Measurements from ENCODE around the gene SYP.

SYP gene

GRCh38 chrX:49199906-49200771 is at the start of gene SYP:
SYP (minus strand) TSS chrX:49200193; CDS start chrX:49200186, 7 bp downstream.
- Mint-ChIP-seq H3K4me1 (peaks cover 20% of the 10 kb centered on the region), H3K27me3 (no peaks in the 10 kb centered on the region), H3K4me3 (peak within 1 kb of the TSS; percentile 70), H3K9me3 (no peaks in the 10 kb centered on the region), H3K27ac (peak within 1 kb of the TSS; percentile 47), H3K36me3 (peaks cover 6% of the 10 kb centered on the region)
- ATAC-seq (ENCODE audit: low read depth) (peak; percentile 97), DNase-seq (ENCODE audit: low spot score in 2 of 2) (peak; percentile 83 to 85)

DNA sequence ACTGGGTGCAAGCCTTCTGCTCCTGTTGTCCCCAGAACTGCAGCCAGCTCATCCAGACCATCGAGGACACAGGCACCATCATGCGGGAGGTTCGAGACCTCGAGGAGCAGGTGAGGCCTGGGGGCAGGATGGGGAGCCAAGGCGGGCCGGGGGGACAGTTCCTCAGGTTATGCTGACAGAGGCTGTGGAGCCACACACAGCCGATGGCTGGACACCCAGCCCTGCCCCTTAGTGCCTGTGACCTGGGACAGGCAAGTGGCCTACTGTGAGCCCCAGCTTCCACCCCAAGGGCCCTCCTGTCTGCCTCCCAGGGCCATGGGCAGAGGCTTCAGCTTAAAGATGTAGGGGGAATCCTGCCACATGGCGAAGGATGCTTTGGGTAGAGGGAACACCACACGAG is 49.6 kb upstream of the SYP start:
- Mint-ChIP-seq H3K9me3 (no peaks in the 10 kb centered on the region), H3K27ac (no peak overlapping the region), H3K27me3 (no peaks in the 10 kb centered on the region), H3K36me3 (peaks cover 21% of the 10 kb centered on the region), H3K4me3 (no peak overlapping the region), H3K4me1 (peaks cover 16% of the 10 kb centered on the region)
- no peak for ATAC-seq (ENCODE audit: low read depth)
- no peak for DNase-seq (ENCODE audit: low spot score in 2 of 2)

DNA sequence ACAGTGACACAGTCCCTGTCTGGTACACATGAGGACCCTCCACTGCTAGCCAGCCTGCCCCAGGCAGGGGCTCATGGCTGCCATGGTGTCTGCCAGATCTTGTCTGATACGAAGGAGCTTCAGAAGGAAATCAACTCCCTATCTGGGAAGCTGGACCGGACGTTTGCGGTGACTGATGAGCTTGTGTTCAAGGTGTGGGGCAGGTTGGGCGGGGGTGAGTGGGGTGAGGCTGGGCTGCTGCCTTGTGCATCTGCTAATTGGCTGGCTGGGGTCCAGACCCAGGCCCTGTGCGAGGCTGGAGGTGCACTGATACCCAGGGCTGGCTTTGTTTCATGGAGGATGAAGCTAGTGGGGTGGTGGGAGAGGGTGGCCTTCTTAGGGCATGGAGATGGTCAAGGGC is 49.1 kb upstream of the SYP start:
- no peak overlapping the region for H3K27ac Mint-ChIP-seq
- no peaks in the 10 kb centered on the region for H3K9me3 Mint-ChIP-seq
- H3K4me1 Mint-ChIP-seq: peaks cover 19% of the 10 kb centered on the region
- H3K36me3 Mint-ChIP-seq: peaks cover 25% of the 10 kb centered on the region
- no peaks in the 10 kb centered on the region for H3K27me3 Mint-ChIP-seq
- ATAC-seq (ENCODE audit: low read depth) (no peak), DNase-seq (ENCODE audit: low spot score in 2 of 2) (no peak)
- H3K4me3 Mint-ChIP-seq: no peak overlapping the region

- H3K27me3 Mint-ChIP-seq: no peaks in the 10 kb centered on the region
- no peak overlapping the region for H3K27ac Mint-ChIP-seq
- no peaks in the 10 kb centered on the region for H3K9me3 Mint-ChIP-seq
- DNase-seq (ENCODE audit: low spot score in 2 of 2): no peak
- H3K4me1 Mint-ChIP-seq: peaks cover 20% of the 10 kb centered on the region
- H3K4me3 Mint-ChIP-seq: no peak overlapping the region
- ATAC-seq (ENCODE audit: low read depth): no peak
- peaks cover 30% of the 10 kb centered on the region for H3K36me3 Mint-ChIP-seq
Measured at GRCh38 chrX:49247916-49248811, 48.2 kb upstream of the SYP start.

DNA sequence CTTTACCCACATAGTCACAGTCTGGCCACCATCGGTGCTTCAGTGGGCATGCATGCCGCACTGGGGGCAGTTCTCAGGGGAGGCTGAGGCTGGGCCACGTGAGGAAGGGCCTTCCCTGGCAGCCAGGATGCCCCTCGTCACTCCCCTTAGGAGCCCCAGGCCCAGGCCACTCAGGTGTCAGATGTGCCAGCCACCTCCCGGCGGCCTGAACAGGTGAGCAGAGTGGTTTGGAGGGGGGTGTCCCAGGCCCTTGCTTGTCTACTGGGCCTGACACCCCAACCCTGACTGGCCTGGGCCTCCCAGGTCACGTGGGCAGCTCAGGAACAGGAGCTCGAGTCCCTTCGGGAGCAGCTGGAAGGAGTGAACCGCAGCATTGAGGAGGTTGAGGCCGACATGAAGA is 47.4 kb upstream of the SYP start:
- Mint-ChIP-seq H3K36me3 (peaks cover 32% of the 10 kb centered on the region), H3K27me3 (no peaks in the 10 kb centered on the region), H3K27ac (no peak overlapping the region), H3K4me3 (no peak overlapping the region), H3K4me1 (peaks cover 17% of the 10 kb centered on the region), H3K9me3 (no peaks in the 10 kb centered on the region)
- ATAC-seq (ENCODE audit: low read depth) (no peak), DNase-seq (ENCODE audit: low spot score in 2 of 2) (no peak)

GRCh38 chrX:49246541-49246940 is 46.5 kb upstream of the SYP start:
- DNase-seq (ENCODE audit: low spot score in 2 of 2): no peak
- Mint-ChIP-seq H3K4me1 (peaks cover 11% of the 10 kb centered on the region), H3K4me3 (no peak overlapping the region), H3K9me3 (no peaks in the 10 kb centered on the region), H3K27me3 (no peaks in the 10 kb centered on the region), H3K27ac (no peak overlapping the region), H3K36me3 (peaks cover 31% of the 10 kb centered on the region)
- no peak for ATAC-seq (ENCODE audit: low read depth)

GRCh38 chrX:49244207-49244606 is 44.2 kb upstream of the SYP start:
- ATAC-seq (ENCODE audit: low read depth): no peak
- H3K36me3 Mint-ChIP-seq: peaks cover 27% of the 10 kb centered on the region
- no peak overlapping the region for H3K4me3 Mint-ChIP-seq
- H3K27me3 Mint-ChIP-seq: no peaks in the 10 kb centered on the region
- H3K9me3 Mint-ChIP-seq: no peaks in the 10 kb centered on the region
- H3K27ac Mint-ChIP-seq: peak overlapping the region; percentile 45
- no peak for DNase-seq (ENCODE audit: low spot score in 2 of 2)
- peaks cover 11% of the 10 kb centered on the region for H3K4me1 Mint-ChIP-seq

- peaks cover 11% of the 10 kb centered on the region for H3K4me1 Mint-ChIP-seq
- ATAC-seq (ENCODE audit: low read depth): no peak
- H3K27ac Mint-ChIP-seq: no peak overlapping the region
- no peak overlapping the region for H3K4me3 Mint-ChIP-seq
- no peak for DNase-seq (ENCODE audit: low spot score in 2 of 2)
- H3K36me3 Mint-ChIP-seq: peaks cover 27% of the 10 kb centered on the region
- H3K9me3 Mint-ChIP-seq: no peaks in the 10 kb centered on the region
- H3K27me3 Mint-ChIP-seq: no peaks in the 10 kb centered on the region
Measured at GRCh38 chrX:49243166-49243565, 43.2 kb upstream of the SYP start.

GRCh38 chrX:49242545-49243066 is 42.6 kb upstream of the SYP start:
- Mint-ChIP-seq H3K4me1 (peaks cover 11% of the 10 kb centered on the region), H3K27ac (peak overlapping the region; percentile 65)

DNA sequence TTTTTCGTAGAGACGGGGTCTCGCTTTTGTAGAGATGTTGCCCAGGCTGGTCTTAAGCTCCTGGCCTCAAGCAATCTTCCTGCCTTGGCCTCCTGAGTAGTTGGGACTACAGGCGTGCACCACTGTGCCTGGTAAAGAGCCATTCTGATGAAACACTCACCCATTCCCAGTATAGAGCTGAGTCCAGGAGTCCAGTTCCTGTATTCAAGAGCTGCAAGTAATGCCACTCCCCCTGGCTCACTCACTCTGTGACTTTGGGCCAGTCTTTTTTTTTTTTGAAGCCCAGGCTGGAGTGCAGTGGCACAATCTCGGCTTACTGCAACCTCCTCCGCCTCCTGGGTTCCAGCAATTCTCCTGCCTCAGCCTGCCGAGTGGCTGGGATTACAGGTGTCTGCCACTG is 38.7 kb upstream of the SYP start:
- DNase-seq (ENCODE audit: low spot score in 2 of 2) (no peak), ATAC-seq (ENCODE audit: low read depth) (no peak)
- H3K27me3 Mint-ChIP-seq: no peaks in the 10 kb centered on the region
- H3K9me3 Mint-ChIP-seq: no peaks in the 10 kb centered on the region
- peaks cover 10% of the 10 kb centered on the region for H3K4me1 Mint-ChIP-seq
- peaks cover 9% of the 10 kb centered on the region for H3K36me3 Mint-ChIP-seq
- H3K4me3 Mint-ChIP-seq: no peak overlapping the region
- no peak overlapping the region for H3K27ac Mint-ChIP-seq

More at GRCh38 chrX:49242545-49243066, 42.6 kb upstream of the SYP start:
- H3K27me3 Mint-ChIP-seq: no peaks in the 10 kb centered on the region
- no peak overlapping the region for H3K4me3 Mint-ChIP-seq
- ATAC-seq (ENCODE audit: low read depth) (no peak), DNase-seq (ENCODE audit: low spot score in 2 of 2) (no peak)
- H3K36me3 Mint-ChIP-seq: peaks cover 25% of the 10 kb centered on the region
- H3K9me3 Mint-ChIP-seq: no peaks in the 10 kb centered on the region

DNA sequence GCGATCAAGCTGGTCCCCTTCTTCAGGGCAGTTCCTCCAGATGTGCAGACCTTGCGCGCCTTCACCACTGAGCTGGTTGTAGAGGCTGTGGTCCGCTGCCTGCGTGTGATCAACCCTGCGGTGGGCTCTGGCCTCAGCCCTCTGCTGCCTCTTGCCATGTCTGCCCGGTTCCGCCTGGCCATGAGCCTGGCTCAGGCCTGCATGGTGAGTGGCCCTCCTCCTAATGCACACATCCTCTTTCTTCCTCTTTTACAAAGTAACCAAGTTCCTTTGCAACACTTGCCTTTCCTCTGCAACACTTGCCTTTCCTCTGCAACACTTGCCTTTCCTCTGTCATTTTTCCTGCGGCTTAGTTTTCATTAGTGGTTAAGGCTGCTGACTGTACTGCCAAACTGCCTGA is 37.1 kb upstream of the SYP start:
- H3K27ac Mint-ChIP-seq: peak overlapping the region; percentile 72
- H3K27me3 Mint-ChIP-seq: no peaks in the 10 kb centered on the region
- no peak for DNase-seq (ENCODE audit: low spot score in 2 of 2)
- no peaks in the 10 kb centered on the region for H3K9me3 Mint-ChIP-seq
- H3K36me3 Mint-ChIP-seq: peaks cover 2% of the 10 kb centered on the region
- peak overlapping the region; percentile 62 for H3K4me3 Mint-ChIP-seq
- ATAC-seq (ENCODE audit: low read depth): peak; percentile 43
- H3K4me1 Mint-ChIP-seq: peaks cover 8% of the 10 kb centered on the region

DNA sequence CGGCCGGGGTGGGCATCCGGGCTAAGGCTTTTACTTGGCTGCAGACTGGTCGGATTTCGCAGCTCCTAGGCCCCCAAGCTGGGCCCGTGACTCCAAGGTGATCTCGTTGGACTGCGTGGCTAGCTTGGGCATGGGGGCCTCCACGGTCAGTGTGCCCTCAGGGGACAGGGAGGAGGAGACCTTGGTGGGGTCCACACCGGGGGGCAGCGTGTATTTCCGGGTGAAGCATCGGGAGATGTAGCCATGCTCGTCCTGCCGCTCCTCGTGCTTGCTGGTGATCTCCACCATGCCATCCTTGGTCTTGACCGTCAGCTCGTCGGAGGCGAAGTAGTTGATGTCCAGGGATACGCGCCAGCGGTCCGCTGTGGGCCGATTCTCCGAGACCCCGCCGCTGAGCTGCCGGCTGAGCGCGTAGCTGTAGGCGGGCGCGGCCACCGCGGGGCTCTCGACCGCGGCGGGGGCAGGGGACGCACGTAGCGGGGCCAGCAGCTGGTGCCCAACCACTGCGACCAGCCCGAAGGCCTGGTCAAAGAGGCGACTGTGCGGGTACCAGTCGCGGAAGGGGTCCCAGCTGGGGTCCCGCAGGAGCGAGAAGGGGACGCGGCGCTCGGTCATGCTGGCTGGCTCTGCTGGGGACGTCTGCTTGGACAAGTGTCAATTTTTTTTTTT is 34.0 kb upstream of the SYP start:
- no peak overlapping the region for H3K4me3 Mint-ChIP-seq
- H3K27me3 Mint-ChIP-seq: no peaks in the 10 kb centered on the region
- H3K36me3 Mint-ChIP-seq: no peaks in the 10 kb centered on the region
- ATAC-seq (ENCODE audit: low read depth) (no peak), DNase-seq (ENCODE audit: low spot score in 2 of 2) (no peak)
- peaks cover 12% of the 10 kb centered on the region for H3K4me1 Mint-ChIP-seq
- H3K27ac Mint-ChIP-seq: no peak overlapping the region
- H3K9me3 Mint-ChIP-seq: no peaks in the 10 kb centered on the region

GRCh38 chrX:49233176-49233575 is 33.2 kb upstream of the SYP start, which contains the start of gene CACNA1F:
CACNA1F (minus strand) TSS chrX:49233340; CDS start chrX:49233309, 31 bp downstream.
- H3K36me3 Mint-ChIP-seq: no peaks in the 10 kb centered on the region
- H3K27ac Mint-ChIP-seq: peak within 1 kb of the TSS; percentile 56
- no peaks in the 10 kb centered on the region for H3K27me3 Mint-ChIP-seq
- DNase-seq (ENCODE audit: low spot score in 2 of 2) (no peak), ATAC-seq (ENCODE audit: low read depth) (no peak)
- peaks cover 12% of the 10 kb centered on the region for H3K4me1 Mint-ChIP-seq
- peak within 1 kb of the TSS; percentile 15 for H3K4me3 Mint-ChIP-seq
- no peaks in the 10 kb centered on the region for H3K9me3 Mint-ChIP-seq

Measured in memory B cell (primary cell).